HG03045 (cell line): ENCODE results near the gene IL1R1.
"Not testable (repeated sequence)": the region's sequence is repeated elsewhere in the genome, so short reads cannot be mapped to it uniquely, and the experiment has no call there.

Source experiments
- ATAC-seq: cut with Tn5 transposase; IDR thresholded peaks from one replicate; pipeline ENCODE4 v1.9.1; 2021; ENCODE audit warnings: mild to moderate bottlenecking, moderate library complexity; ENCODE audit not compliant: unreplicated experiment

IL1R1 gene, protein sequence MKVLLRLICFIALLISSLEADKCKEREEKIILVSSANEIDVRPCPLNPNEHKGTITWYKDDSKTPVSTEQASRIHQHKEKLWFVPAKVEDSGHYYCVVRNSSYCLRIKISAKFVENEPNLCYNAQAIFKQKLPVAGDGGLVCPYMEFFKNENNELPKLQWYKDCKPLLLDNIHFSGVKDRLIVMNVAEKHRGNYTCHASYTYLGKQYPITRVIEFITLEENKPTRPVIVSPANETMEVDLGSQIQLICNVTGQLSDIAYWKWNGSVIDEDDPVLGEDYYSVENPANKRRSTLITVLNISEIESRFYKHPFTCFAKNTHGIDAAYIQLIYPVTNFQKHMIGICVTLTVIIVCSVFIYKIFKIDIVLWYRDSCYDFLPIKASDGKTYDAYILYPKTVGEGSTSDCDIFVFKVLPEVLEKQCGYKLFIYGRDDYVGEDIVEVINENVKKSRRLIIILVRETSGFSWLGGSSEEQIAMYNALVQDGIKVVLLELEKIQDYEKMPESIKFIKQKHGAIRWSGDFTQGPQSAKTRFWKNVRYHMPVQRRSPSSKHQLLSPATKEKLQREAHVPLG

DNA sequence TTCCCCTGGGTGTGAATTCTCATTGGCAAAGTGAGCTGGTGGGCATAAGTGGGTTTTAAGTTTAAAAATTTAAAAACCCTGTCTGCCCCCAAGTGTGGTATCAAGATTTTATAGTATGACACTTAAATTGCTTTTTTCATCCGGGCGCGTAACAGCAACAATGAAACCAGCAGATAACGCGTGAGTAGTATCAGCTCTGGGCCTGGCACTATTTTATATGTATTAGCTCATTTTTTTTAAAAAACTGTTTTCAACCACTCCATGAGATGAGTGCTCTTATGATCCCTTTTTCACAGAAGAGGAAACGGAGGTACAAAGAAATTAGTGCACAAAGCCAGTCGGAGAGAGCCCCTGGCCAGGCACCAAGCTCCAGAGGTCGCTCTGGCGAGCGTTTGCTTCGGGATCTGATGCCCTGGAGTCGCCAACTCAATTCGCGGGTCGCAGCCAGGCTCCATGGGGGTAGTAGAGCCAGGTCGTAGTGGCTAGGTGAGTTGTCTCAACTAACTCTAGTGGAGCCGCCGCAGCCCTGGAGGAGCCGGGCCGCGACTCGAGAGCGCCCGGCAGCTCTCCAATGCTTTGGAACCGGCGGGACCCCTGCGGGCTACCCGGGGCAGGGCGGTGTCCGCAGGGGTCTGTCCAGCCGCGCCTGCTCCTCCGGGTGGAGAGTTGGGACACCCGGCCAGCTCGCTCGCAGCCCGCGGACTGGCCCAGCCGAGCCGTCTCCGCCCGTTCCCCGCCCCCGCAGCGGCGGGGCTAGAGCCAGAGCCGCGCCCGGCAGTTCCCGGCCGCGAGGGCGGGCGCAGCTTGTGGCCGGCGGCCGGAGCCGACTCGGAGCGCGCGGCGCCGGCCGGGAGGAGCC lies at the start of gene IL1R1:
Gene IL1R1, plus strand, starts transcription at position 777 of the 859 bp plus-strand sequence. CDS start 14,979 bp downstream, outside the sequence.
- no peak for ATAC-seq

DNA sequence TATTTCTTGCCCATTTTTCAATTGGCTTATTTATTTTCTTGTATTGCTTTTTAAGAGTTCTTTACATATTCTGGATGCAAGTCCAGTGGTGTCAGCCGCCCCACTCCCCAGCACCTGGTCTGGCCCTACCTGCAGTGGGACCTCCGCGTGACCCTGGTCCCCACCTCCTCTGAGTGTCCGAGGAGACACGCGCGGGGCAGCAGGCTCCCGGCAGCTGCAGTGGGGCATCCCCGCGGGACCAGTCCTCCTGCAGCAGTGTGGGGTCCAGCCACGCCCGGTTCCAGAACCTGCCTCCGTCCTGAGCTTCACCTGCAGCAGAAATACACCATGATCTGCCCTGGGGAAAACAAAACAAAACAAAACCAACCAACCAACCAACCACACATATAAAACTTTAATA lies 48.9 kb upstream of the IL1R1 start:
- ATAC-seq: no peak

DNA sequence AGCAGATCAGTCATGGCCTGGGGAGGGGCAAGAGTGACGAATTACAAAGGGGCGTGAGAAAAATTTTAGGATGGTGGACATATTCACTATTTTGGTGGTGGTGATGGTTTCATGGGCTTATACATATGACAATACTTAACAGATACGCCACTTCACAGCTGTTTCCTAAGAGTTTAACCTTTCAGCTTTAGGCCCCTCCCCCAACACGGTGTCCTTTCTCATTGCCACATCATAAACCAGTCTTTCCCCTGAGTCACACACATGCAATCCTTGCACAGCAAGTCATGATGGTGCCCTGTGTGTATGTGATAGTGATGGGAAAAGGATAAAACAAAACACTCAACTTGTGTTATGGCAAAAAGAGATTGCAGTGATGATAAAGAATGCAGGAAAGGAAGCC lies 47.6 kb upstream of the IL1R1 start:
- ATAC-seq: no peak

DNA sequence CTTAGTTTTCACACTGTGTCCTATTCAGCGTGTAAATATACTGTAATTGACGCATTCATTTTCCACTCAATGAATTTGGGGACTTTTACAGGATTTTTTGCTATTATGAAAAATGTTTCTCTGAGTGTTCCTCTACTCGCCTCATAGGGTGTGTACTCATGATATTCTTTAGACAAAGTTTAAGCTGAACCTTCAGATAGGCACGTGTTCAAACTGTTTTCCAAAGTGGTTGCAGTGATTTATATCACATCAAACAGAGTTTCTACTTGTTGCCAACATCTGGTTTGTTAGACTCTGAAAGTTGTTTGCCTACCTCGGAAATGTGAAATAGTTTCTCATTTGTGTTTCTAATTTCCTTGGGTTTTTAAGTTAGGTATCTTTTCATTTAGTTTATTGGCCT lies 46.4 kb upstream of the IL1R1 start:
- no peak for ATAC-seq

DNA sequence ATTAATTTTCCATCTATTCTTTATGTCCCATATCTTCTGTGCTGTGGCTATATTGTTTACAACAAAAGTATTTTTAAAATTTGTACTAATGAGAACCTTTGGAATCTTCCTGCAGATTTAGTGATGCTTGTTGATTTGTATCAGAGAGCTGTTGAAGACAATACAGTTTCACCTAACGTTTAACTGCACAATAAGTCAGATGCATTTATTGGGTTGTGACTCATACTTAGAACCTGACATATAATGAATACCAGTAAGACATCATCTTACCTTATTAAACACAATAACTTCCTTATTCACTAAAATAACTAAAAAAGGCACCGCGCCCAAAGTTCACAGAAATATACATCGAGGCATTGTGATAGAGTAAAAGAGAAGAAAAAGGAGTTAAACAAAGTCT lies 43.8 kb upstream of the IL1R1 start:
- no peak for ATAC-seq

DNA sequence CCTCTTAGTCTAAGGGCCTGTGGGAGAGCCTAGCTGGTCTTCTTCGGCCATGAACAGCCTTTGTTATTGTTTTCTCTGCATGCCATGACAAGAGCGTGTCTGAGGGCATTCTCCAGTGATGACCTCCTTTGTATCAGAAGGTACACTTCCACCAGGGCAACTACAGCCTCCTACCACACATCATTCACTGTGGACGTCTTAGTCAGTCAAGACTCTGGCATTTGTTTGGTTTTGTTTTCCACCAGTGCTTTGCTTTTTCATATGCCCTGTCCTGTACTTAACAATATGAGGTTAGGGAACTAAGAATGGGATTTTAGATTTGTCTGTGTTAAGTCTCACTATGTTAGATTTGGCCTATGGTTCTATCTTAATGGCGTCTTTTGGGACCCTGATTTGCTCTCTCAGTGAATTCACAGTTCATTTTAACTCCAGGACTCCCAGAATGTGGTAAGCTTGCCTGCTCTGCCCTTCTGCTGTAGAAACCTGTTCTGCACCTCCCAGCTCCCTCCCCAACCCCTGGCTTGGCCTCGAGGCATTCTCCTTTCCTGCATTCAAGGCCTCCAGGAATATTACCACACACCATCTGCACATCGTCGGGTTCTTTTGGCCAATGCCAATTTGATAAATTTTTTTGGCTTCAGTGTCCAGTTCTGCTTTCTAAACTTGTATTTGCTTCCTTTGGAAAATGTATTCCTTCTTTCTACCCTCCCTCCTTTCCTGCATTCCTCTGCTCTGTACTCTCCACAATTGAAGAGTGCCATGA lies 42.8 kb upstream of the IL1R1 start:
- ATAC-seq: no peak

DNA sequence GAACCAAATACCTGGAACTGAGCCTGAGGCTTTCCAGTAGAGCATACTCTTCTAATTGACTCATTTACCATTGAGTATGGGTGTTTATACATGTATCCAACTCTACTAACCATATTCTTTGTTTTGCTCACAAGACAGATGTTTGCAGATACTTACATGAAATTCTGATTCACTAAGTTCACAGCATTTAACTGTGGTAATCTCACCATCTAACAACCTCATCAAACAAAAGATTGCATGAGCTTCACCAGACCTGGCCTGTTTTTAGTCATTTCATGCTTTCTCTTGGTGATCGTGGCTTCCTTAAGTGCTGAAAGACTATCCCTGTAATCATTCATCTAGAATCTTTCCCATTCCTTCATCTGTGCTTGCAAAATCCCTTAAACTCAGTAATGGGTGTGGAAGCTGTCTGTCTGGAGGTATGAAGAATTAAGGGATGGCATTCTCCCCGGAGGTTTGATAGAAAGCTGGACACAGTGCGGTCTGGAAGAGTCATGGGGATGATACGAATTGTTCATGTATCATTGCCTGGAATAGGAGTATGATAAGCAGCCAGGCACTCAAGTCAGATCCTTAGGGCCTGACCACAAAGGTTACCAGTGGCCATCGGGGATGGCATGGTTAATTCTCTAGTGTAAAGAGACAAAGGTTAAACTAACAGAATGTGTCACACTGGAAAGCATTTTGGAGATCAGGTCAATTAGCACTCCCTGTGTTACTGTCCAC lies 42.0 kb upstream of the IL1R1 start:
- ATAC-seq: no peak

DNA sequence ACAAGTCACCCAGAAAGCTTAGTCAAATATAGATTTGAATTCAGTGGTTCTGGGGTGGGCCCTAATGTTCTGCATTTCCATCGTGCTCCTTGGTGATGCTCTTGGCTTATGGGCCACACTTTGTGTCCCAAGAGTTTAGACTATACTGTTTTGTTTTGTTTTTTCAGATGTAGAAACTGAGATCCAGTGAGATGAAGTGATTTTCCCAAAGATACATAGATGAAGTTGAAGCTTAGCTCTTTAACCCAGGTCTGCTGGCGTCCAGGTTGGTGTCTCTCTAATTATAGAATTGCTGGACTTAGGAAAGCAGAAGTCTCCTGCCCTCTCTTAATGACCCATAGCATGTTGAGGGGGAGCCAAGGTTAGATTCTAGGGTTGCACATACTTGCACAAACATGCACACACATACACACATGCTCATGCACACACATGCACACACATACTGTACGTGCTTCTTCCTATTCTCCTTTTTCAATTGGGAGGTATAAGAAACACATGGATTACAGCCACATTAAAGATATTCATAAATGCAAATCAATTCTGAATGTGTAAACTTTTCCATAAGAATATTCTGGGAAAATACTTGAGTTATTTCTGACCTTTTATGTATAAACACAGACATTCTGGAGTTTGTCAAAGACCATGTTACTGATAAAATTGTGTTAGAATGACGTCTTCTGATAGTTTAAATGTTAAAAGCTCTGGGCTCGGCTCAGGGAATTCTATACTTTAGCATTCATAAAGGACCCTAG lies 41.3 kb upstream of the IL1R1 start:
- ATAC-seq: no peak

DNA sequence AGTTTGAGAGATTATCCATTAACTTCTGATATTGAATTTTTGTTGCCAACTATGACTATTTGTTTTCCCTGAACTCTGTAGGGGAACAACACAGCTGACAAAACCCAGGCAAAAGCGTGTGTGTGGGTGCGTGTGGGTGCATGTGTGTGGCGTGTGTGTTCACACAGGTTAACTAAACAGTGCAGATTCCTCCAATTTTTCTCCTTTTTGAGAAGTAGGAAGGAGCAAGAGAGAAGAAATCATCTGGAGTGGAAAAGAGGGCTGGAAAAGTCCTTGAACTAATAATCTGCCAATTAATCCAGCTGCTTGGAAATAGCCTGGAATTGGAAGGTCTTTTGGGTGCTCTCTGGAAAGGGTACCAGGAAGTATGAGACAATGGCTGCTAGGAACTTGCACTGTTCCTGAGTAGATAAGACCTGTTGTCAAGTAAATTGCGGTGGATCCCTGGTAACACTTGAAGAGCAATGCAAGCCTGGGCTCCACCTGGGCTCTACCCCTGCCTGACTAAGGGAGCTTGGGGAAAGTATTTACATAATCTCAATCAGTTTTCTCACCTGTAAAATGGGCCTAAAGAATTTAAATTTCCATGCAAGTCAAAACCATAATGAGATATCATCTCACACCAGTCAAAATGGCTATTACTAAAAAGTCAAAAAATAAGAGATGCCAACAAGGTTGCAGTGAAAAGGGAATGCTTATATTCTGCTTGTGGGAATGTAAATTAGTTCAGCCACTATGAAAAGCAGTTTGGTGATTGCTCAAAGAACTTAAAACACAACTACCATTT lies 40.5 kb upstream of the IL1R1 start:
- ATAC-seq: no peak

DNA sequence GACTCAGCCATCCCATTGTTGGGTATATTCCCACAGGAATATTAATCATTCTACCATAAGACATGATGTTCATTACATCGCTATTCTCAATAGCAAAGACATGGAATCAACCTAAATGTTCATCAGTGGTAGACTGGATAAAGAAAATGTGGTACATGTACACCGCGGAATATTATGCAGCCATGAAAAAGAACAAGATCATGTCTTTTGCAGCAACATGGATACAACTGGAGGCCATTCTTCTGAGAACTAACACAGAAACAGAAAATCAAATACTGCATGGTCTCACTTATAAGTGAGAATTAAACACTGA lies 40.0 kb upstream of the IL1R1 start:
- ATAC-seq: not testable (repeated sequence)

DNA sequence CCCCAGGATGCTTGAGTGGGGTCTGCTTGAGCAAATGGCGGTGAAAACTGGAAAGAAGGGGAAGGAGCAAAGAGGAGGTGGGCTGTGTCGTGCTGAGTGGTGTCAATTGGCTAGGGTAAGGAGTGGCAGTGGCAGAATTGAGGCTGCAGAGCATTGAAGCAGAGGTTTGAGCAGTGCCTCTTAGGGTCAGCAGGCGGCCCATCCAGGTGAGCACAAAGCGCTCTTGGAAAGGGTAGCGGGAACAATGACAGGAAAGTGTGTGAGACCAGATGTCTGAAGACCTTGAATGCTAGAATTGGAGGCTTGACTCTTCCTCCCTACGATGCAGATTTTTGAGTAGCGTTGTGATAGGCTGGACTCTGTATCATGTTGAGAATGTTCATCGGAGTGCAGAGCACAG lies 39.3 kb upstream of the IL1R1 start:
- no peak for ATAC-seq

DNA sequence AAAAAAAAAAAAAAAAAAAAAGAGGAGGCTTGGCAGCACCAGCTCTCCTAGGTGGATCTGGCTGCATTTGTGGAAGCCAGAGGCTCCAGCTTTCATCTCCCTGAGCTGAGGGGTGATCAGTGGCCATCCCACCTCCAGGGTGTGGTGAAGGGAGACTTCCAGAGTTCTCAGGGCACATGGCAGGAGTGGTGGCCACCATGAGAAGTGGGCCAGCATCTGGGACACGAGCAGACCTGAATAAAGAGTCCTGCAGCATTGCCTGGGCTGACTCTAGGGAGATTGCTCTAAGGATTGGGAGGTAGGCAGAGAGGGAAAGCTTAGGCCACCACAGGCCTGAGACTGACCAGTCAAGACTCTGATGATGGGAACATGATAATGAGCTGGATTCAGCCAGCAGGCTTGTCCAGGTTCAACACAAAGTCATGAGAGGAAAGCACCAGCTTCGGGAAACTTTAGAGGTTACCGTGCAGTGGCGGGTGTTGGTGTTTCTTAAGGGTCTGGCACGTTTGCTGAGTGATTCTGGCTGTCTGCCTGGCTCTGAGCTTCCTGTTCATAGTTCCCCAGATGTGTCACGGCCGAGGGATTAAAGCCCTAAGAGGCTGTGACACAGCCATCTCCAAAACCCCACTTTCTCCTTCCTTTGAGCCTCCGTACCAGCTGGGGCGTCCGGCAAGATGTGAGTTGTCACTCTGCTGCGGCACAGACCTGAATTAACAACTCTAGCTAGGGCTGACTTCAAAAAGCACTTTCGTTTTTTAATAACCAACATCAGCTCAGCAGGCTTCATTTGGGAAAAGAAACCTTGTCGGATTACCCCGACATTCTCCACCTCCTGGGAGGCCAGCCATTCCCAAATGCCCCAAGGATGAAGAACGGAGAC lies 38.3 kb upstream of the IL1R1 start:
- ATAC-seq: no peak

DNA sequence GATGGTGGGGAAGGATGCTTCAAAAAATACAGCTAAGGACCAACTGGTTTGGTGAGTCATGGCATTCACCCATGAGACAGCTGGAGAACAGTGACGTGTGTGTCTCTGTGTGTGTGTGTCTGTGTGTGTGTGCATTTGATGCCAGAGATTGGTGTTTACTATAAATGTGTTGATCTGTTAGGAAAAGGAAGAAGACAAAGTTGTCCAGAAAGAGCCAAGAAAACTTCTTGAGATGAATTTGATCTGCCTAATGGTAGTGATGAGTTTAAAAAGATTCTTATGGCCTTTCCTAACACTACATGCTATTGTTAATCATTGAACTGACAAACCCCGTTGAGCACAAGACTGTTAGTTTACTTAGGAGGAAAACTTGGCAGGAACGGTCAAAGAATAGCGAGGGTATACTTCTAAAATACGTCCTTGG lies 36.4 kb upstream of the IL1R1 start:
- no peak for ATAC-seq

DNA sequence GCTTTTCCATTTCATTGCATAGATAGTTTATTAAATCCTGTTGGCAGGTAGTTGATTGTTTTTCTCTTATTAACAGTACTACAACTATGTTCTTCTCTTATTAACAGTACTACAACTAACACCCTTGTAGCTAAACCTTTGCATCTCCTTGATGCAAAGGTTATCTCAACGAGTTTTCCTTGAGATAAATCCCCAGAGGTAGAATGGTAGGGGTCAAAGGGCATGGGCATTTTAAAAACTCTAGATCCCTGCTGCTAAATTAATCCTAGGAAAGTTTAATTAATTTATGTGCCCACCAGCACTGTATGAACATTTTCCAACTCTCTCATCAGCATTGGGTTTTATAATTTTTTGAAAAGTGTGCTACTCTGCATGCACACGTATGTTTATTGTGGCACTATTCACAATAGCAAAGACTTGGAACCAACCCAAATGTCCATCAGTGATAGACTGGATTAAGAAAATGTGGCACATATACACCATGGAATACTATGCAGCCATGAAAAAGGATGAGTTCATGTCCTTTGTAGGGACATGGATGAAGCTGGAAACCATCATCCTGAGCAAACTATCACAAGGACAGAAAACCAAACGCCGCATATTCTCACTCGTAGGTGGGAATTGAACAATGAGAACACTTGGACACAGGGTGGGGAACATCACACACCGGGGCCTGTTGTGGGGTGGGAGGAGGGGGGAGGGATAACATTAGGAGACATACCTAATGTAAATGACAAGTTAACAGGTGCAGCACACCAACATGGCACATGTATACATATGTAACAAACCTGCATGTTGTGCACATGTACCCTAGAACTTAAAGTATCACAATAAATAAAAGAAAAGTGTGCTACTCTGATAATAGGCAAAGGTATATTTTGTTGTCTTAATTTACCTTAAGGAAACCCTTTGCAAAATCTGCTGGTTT lies 35.5 kb upstream of the IL1R1 start:
- not testable (repeated sequence) for ATAC-seq

DNA sequence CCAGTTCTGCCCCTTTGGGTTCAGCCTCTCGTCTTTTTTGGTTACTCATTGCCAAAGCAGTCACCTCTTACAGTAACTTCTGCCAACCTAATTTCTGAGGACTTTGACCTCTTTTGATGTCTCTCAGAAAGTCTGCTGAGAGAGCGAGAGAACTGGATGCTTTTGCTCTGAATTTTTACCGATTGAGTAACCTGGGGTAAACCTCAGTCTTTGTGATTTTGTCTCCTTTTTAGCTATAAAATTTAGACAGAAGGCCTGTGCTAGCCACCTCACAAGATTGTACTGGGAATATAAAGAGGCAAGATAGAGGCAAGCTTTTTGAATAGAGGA lies 34.8 kb upstream of the IL1R1 start:
- no peak for ATAC-seq

DNA sequence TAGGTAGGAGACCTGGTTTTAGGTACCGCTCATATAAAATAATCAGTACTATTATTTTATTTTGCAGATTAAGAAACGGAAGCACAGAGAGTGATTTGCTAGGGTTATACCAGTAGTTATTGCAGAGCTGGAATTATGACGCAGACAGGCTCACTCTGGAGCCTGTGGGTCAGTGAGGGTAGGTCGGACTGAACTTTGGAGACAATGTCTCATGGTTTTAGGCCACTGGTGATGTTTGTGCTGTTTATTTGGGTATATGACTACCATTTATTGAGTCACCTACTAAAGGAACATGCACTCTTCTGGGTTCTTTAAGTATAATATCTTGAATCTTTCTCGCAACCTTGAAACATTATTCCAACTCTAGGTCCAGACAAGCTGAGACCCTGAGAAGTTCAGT lies 33.5 kb upstream of the IL1R1 start:
- no peak for ATAC-seq

DNA sequence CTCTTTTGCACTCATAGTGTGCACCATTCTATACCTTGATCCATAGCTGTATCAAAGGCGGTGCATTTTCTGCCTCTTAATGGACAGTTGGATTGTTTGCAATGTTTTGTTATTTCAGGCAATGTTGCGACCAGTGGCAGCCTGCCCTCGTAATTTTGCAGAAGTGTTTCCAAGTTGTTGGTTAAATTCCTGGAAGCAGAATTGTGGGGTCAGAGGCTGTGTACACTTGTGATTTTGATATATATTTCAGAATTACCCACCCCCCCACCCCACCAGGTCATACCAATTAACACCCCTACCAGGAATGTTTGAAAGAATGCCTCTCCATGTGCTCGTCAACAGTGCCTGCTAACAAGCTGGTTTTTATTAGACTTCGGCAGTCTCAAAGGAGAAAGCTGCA lies 32.4 kb upstream of the IL1R1 start:
- ATAC-seq: no peak
